Vein endothelial cell (primary cell): ENCODE data around the gene NCR1. TPM values are rescaled to one million over a fixed set of nuclear protein-coding genes. Genes with fewer than 3 reads are reported as not detected.

Source experiments
- small RNA-seq: library from RNA; depleted of rRNA; stranded (forward); fragments of <200 nt; gene quantifications from one replicate; pipeline ENCODE3, GENCODE V24; 2012
- total RNA-seq: library from RNA; depleted of rRNA; stranded (reverse); fragments of >200 nt; gene quantifications from 2 replicates; pipeline ENCODE4 v1.2.3, GENCODE V29; 2012

Gene NCR1
- not detected in 2 replicates for total RNA-seq

DNA sequence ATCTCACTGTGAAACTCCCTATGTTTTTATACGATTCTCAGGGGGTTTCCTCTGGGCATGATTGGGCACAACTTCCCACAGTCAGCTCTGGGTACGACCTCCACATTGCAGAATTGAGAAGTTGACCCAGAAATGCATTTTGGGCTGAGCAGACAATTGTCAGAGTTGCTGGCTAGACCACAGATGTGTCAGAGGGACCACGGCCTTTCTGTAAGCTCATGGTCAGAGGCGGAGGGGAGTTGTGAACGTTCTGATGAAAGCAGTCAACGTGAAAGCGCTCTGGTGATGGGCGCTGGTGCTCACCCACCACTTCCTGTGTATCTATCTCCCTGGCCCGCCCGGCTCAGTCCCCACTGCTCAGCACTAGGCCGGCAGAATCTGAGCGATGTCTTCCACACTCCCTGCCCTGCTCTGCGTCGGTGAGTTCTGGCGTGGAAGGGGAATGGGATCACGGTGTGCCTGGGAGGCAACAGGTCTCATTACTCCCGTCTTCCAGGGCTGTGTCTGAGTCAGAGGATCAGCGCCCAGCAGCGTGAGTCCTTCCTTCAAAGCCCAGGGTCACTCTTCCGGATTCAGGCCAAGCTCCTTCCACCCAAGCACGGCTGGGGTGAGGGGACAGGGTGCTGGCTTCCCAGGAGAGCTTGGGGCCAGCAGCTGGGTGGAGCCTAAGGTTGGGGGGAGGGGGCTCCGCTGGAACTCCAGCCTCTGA, at the start of gene NCR1:
Gene NCR1 (plus strand): TSS at position 346 of the 709 bp plus-strand sequence. CDS start 40 bp downstream, at position 386.

DNA sequence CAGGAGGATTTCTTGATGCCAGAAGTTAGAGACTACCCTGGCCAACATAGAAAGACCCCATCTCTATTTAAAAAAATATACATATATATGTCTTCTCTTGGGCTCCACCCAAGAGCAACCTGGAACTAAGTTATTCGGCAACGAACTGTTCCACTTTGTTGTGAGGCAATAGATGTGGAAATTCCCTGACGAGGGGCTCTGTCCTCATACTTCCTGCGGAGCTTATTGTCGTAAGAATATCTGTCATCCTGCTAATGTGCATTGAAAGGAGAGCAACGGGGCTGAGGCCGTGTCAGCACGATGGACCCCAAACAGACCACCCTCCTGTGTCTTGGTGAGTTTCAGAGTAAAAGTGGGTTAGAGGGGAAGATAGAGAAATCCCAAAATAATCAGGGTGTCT, 32.0 kb upstream of the NCR1 start, which contains the start of gene FCAR:
Gene FCAR (plus strand): TSS at position 246 of the 400 bp plus-strand sequence. CDS start 55 bp downstream, at position 301.

DNA sequence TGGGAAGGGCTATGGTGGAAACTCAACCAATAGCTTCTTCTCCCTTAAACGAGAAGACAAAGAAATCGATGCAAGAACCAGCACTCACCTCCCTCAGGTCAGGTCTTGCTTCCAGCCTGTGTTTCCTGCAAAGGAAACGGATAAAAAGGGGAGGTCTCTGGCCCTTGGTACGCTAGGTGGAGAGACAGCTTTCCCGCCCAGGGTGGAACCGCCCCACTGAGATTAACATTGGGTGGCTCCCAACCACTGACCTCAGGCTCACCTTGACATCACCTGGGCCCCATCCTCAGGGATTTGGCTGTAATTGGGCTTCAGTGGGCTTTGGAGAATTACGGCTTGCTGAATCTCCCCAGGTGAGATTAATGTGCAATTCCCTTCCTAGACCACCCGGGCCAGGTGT, 41.4 kb downstream of the NCR1 start, which contains the start of gene NLRP7:
Gene NLRP7 (minus strand): TSS at position 150 of the 400 bp plus-strand sequence.

Small RNA genes within 50 kb of the gene (small RNA-seq; reads per million reads assigned to genes)
- gene AC011476.8 = not detected
- gene RNU6-222P = 0.08 reads per million

Other genes starting within 250 kb of the NCR1 start
- not detected in 2 replicates for gene LILRB4, start 243.2 kb upstream of the NCR1 start, total RNA-seq
- gene KIR3DL3, start 181.7 kb upstream of the NCR1 start, total RNA-seq = not detected in 2 replicates
- gene KIR2DL3, start 167.6 kb upstream of the NCR1 start, total RNA-seq = not detected in 2 replicates
- not detected in 2 replicates for gene KIR2DL1, start 136.4 kb upstream of the NCR1 start, total RNA-seq
- gene KIR2DL4, start 102.5 kb upstream of the NCR1 start, total RNA-seq = not detected in 2 replicates
- gene KIR3DL1, start 89.7 kb upstream of the NCR1 start, total RNA-seq = not detected in 2 replicates
- gene KIR2DS4, start 73.5 kb upstream of the NCR1 start, total RNA-seq = not detected in 2 replicates
- not detected in 2 replicates for gene KIR3DL2, start 55.7 kb upstream of the NCR1 start, total RNA-seq
- not detected in 2 replicates for gene FCAR, start 31.9 kb upstream of the NCR1 start, total RNA-seq
- gene NLRP7, start 41.4 kb downstream of the NCR1 start, total RNA-seq = not detected in 2 replicates
- 0.76 and 1.6 TPM in 2 replicates for gene NLRP2, start 60.2 kb downstream of the NCR1 start, total RNA-seq
- gene GP6, start 132.1 kb downstream of the NCR1 start, total RNA-seq = not detected in 2 replicates
- gene RDH13, start 157.0 kb downstream of the NCR1 start, total RNA-seq = 13.7 and 14.3 TPM in 2 replicates
- 5.9 and 7.7 TPM in 2 replicates for gene EPS8L1, start 169.7 kb downstream of the NCR1 start, total RNA-seq
- gene PPP1R12C, start 211.5 kb downstream of the NCR1 start, total RNA-seq = 64.1 and 89.2 TPM in 2 replicates
- gene TNNT1, start 243.1 kb downstream of the NCR1 start, total RNA-seq = not detected in 2 replicates